Stomach (tissue), 9 donors: Measurements from ENCODE around the gene MT1G. TPM values are rescaled to one million over a fixed set of nuclear protein-coding genes. Genes with fewer than 3 reads are reported as not detected.

Experiments used
- DNase-seq, 2 donors: peaks; one replicate each; pipeline versions ENCODE4 v3.0.0 to v3.0.0-alpha.2; 2013 to 2019
- H3K27ac ChIP-seq, 5 donors: fragments of 200-600 bp in 4 of 5; sonication (generic) in 4 of 5; one replicate each; pipeline ENCODE4 v1.5.1; 2013 to 2019; ENCODE audit warnings: mild to moderate bottlenecking in 1 of 5, moderate library complexity in 1 of 5
- H3K27me3 ChIP-seq, 3 donors: fragments of 200-600 bp; sonication (generic); one replicate each; pipeline ENCODE4 v1.5.1; 2017 to 2019; ENCODE audit warnings: mixed run types in 1 of 3
- H3K36me3 ChIP-seq, 4 donors: fragments of 200-600 bp; sonication (generic); 1 replicate in 3 of 4; 2 replicates in 1 of 4; pipeline ENCODE4 v1.5.1; 2016 to 2019
- H3K4me1 ChIP-seq, 4 donors: fragments of 200-600 bp; sonication (generic); one replicate each; pipeline ENCODE4 v1.5.1; 2016 to 2019
- H3K4me3 ChIP-seq, 4 donors: fragments of 200-600 bp; sonication (generic) in 3 of 4; one replicate each; pipeline ENCODE4 v1.5.1; 2016 to 2019; ENCODE audit warnings: mild to moderate bottlenecking in 1 of 4
- H3K9me3 ChIP-seq, 4 donors: fragments of 200-600 bp; sonication (generic); one replicate each; pipeline ENCODE4 v1.5.1; 2016 to 2019
- EP300 ChIP-seq: sonication (generic); formaldehyde crosslinking; IDR thresholded peaks from one replicate; pipeline ENCODE4 v1.6.1; 2017; ENCODE audit warnings: antibody characterized with exemption
- POLR2A ChIP-seq, 4 donors: fragments of 450-650 bp; IDR thresholded peaks; one replicate each; pipeline ENCODE4 v1.6.1; 2016; ENCODE audit warnings: antibody characterized with exemption in 4 of 4, control low read depth in 2 of 4, mild to moderate bottlenecking in 1 of 4, moderate library complexity in 1 of 4
- POLR2AphosphoS5 ChIP-seq, 3 donors: sonication (generic); formaldehyde crosslinking; IDR thresholded peaks; one replicate each; pipeline ENCODE4 v1.6.1; 2016; ENCODE audit warnings: antibody characterized with exemption in 3 of 3
- WGBS, 5 donors: extraction: QIAGEN DNeasy Blood & Tissue Kit in 3 of 5; methylation state at CpG; one replicate each; pipeline versions ENCODE4 v1.1.5 to v1.1.7; 2013 to 2018; 5-methylcytosine and 5-hydroxymethylcytosine counted together
- intact Hi-C: fragments of 100-400 bp; cut with DNase I; formaldehyde crosslinking; loops from one replicate; pipeline ENCODE4 v1.15.1; 2023; ENCODE audit warnings: low total_unique reads
- polyA plus RNA-seq, 3 donors: library from polyadenylated mRNA; stranded (reverse); fragments of 200-250 nt; gene quantifications; one replicate each; pipeline ENCODE4 v1.2.3, GENCODE V29; 2013
- total RNA-seq, 5 donors: library from RNA; depleted of rRNA; stranded (reverse); fragments of >200 nt; gene quantifications; one replicate each; pipeline versions ENCODE4 v1.1.0 to v1.2.3, GENCODE V29; 2014 to 2016
- TF ChIP-seq, protein P1 (sequence below), 7 experiments: fragments of 450-650 bp in 4 of 7; fragments of 200-600 bp in 3 of 7; sonication (generic) in 3 of 7; IDR thresholded peaks; one replicate each; pipeline ENCODE4 v1.5.1; 2016 to 2019; ENCODE audit warnings: antibody characterized with exemption in 7 of 7, control low read depth in 2 of 7, mild to moderate bottlenecking in 1 of 7
- donor health status: healthy with polysubstance abuse.
- donor health status: Bipolar disorder and iron deficiency.
- donor health status: healthy.

Gene MT1G
- total and polyA plus RNA-seq, 8 donors: 174 to 4,171 (median 873) TPM; not detected in 2

DNA sequence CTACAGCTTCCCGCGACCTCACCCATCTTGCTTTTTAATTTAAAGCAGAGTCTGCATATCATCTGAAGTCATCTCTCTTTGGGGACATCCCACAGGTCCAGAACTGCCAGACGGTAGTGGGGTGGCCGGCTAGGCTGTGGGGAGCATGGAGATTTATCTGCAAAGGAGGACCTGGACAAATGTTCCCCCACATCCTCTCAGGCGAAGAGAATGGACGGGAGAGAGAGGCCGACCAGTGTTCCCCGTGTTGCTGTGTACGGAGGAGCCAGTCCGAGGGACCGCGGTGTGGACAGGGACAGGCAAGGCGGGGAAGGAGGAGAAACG lies 36.1 kb downstream of the MT1G start:
- 22 to 45% (median 28%) methylated on average over 8 to 14 of the region's 14 CpGs for WGBS, 5 donors
- no peak for DNase-seq
- Histone ChIP-seq H3K27me3 (peaks cover 0 to 49% (median 11%) of the 10 kb centered on the region in 3 donors), H3K27ac (peak overlapping the region; percentile 77 to 87 (median 85)), H3K4me3 (peak overlapping the region; percentile 54 to 61 (median 57)), H3K4me1 (peaks cover 23 to 50% (median 33%) of the 10 kb centered on the region in 4 donors), H3K36me3 (no peaks in the 10 kb centered on the region), H3K9me3 (no peaks in the 10 kb centered on the region)
- TF ChIP-seq, protein P1, sequence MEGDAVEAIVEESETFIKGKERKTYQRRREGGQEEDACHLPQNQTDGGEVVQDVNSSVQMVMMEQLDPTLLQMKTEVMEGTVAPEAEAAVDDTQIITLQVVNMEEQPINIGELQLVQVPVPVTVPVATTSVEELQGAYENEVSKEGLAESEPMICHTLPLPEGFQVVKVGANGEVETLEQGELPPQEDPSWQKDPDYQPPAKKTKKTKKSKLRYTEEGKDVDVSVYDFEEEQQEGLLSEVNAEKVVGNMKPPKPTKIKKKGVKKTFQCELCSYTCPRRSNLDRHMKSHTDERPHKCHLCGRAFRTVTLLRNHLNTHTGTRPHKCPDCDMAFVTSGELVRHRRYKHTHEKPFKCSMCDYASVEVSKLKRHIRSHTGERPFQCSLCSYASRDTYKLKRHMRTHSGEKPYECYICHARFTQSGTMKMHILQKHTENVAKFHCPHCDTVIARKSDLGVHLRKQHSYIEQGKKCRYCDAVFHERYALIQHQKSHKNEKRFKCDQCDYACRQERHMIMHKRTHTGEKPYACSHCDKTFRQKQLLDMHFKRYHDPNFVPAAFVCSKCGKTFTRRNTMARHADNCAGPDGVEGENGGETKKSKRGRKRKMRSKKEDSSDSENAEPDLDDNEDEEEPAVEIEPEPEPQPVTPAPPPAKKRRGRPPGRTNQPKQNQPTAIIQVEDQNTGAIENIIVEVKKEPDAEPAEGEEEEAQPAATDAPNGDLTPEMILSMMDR (IDR thresholded peaks at IDR 0.05): no peak
- TF ChIP-seq EP300 (no peak), POLR2AphosphoS5 (IDR thresholded peaks at IDR 0.05) (no peak), POLR2A (IDR thresholded peaks at IDR 0.05) (no peak)
- intact Hi-C loops: no loop called here

DNA sequence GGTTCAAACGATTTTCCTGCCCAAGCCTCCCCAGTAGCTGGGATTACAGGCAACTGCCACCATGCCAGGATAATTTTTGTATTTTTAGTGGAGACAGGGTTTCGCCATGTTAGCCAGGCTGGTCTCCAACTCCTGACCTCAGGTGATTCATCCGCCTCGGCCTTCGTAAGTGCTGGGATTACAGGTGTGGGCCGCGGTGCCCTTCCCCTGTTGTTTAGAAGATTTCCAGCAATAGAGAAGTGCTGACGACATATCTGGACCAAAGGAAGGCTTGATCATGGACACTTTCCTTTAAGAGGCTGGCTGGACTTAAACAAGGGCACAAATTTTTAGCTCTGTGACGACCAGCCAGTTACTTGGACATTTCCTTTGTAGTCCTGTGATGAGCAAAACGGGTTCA lies 36.7 kb downstream of the MT1G start:
- TF ChIP-seq, protein P1 (IDR thresholded peaks at IDR 0.05): no peak
- TF ChIP-seq POLR2AphosphoS5 (IDR thresholded peaks at IDR 0.05) (no peak), POLR2A (IDR thresholded peaks at IDR 0.05) (no peak), EP300 (no peak)
- WGBS, 5 donors: 89 to 95% (median 91%) methylated on average over 10 of the region's 10 CpGs
- H3K27ac ChIP-seq: peak overlapping the region in 4 of 5 donors; percentile 80 to 87 (median 86)
- intact Hi-C loops: no loop called here
- no peak overlapping the region for H3K4me3 ChIP-seq
- H3K9me3 ChIP-seq: no peaks in the 10 kb centered on the region
- no peak for DNase-seq
- no peaks in the 10 kb centered on the region for H3K36me3 ChIP-seq
- H3K4me1 ChIP-seq: peaks cover 25 to 51% (median 38%) of the 10 kb centered on the region in 4 donors
- H3K27me3 ChIP-seq: peaks cover 0 to 43% (median 11%) of the 10 kb centered on the region in 3 donors

DNA sequence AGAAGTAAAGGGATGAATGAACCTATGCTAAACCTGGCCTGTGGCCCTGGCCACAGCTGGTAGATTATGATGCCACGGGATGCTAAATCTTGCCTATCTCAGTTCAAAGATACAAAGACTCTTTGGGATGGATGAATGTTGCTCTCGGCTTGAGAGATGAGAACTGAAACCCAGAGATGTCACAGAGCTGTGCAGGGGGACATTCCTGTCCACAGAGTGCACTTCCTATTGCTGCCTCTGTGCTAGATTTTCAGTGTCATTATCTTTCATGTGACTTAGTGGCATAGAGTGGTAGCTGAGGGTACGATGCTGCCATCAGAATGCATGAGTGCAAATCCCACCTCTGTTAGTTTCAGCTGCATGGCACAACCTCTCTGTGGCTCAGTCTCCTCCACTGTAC lies 37.7 kb downstream of the MT1G start:
- H3K27me3 ChIP-seq: peaks cover 0 to 37% (median 6%) of the 10 kb centered on the region in 3 donors
- 72 to 81% (median 77%) methylated on average over 3 of the region's 3 CpGs for WGBS, 5 donors

DNA sequence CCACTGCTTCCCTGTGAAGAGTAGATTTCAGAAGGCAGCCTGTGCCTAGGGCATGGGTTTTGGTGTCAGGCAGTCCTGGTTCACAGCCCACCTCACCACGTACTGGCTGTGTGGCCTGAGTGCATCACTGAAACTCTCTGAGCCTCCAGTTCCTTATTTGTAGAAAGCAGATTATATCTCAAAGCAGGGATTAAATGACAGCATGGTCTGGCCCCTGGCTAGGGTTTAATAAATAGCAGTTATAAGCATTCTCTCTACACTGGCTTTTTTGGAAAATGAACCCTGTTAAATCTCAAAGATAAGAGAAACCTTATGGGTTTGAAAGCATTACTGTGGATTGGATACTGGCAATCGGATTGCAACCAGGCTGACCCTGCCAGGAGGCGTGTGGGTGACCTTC lies 38.3 kb downstream of the MT1G start:
- Histone ChIP-seq H3K4me3 (no peak overlapping the region), H3K27me3 (peaks cover 0 to 35% (median 5%) of the 10 kb centered on the region in 3 donors), H3K9me3 (no peaks in the 10 kb centered on the region), H3K27ac (peak overlapping the region in 4 of 5 donors; percentile 27 to 97 (median 70)), H3K36me3 (no peaks in the 10 kb centered on the region), H3K4me1 (peaks cover 20 to 46% (median 28%) of the 10 kb centered on the region in 4 donors)
- DNase-seq: no peak
- intact Hi-C loops: no loop called here
- WGBS, 5 donors: 58 to 89% (median 82%) methylated on average over 2 to 3 of the region's 3 CpGs
- no peak for TF ChIP-seq POLR2AphosphoS5 (IDR thresholded peaks at IDR 0.05)
- TF ChIP-seq EP300: no peak

More for the DNA sequence above, 37.7 kb downstream of the MT1G start:
- no peak for DNase-seq
- no peak for TF ChIP-seq EP300
- Histone ChIP-seq H3K4me1 (peaks cover 25 to 46% (median 32%) of the 10 kb centered on the region in 4 donors), H3K4me3 (no peak overlapping the region), H3K27ac (peak overlapping the region in 2 of 5 donors; percentile 94 to 97), H3K36me3 (no peaks in the 10 kb centered on the region), H3K9me3 (no peaks in the 10 kb centered on the region)
- intact Hi-C loops: no loop called here

DNA sequence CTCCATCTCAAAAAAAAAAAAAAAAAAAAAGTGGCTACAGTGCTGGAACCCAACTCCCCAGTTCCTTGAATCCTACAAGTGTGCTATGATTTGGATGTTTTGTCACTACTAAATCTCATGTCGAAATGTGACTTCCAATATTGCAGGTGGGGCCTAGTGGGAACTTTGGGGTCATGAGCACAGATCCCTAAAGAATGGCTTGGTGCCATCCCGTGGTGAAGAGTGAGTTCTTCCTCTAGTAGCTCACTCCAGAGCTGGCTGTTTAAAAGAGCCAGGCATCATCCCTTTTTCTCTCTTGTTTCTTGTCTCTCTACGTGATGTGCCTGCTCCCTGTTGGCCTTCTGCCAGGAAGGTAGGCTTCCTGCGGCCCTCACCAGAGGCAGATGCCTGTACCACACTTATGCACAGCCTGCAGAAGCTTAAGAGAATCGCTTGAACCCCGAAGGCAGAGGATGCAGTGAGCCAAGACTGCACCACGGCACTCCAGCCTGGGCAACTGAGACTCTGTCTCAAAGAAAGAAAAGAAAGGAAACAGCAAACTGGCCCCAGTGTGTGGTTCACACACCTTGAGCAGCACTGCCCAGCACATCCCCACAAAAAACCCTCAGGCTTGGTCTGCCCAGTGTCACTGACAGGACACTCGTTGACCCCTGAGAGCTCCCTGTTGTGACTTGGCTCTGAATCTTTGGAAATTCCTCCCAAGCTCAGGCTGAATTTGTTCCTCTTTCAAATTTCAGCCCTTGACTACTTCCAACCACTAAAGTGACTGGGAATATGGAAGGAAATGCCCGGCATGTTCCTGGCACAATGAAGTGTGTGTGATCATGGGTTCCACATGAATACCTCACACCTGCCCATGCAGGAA lies 39.1 kb downstream of the MT1G start:
- intact Hi-C loops: no loop called here
- H3K4me3 ChIP-seq: no peak overlapping the region
- no peaks in the 10 kb centered on the region for H3K36me3 ChIP-seq
- WGBS, 5 donors: 63 to 74% (median 68%) methylated on average over 9 of the region's 9 CpGs
- DNase-seq: no peak
- TF ChIP-seq, protein P1 (IDR thresholded peaks at IDR 0.05): no peak
- TF ChIP-seq POLR2A (IDR thresholded peaks at IDR 0.05): no peak
- no peak for TF ChIP-seq EP300
- no peak for TF ChIP-seq POLR2AphosphoS5 (IDR thresholded peaks at IDR 0.05)
- H3K9me3 ChIP-seq: no peaks in the 10 kb centered on the region
- H3K27me3 ChIP-seq: peaks cover 0 to 31% (median 5%) of the 10 kb centered on the region in 3 donors
- peaks cover 20 to 45% (median 28%) of the 10 kb centered on the region in 4 donors for H3K4me1 ChIP-seq
- H3K27ac ChIP-seq: peak overlapping the region; percentile 25 to 97 (median 94)
